KG1 (cell line): Measurements from ENCODE around the gene JMJD8.
A peak's percentile ranks its signal among the peaks of the same experiment; 100 is the strongest.

ENCODE experiments used
- DNase-seq: peaks from one replicate; lab custom pipeline; 2025; lab: John Stamatoyannopoulos, UW

Gene JMJD8

DNA sequence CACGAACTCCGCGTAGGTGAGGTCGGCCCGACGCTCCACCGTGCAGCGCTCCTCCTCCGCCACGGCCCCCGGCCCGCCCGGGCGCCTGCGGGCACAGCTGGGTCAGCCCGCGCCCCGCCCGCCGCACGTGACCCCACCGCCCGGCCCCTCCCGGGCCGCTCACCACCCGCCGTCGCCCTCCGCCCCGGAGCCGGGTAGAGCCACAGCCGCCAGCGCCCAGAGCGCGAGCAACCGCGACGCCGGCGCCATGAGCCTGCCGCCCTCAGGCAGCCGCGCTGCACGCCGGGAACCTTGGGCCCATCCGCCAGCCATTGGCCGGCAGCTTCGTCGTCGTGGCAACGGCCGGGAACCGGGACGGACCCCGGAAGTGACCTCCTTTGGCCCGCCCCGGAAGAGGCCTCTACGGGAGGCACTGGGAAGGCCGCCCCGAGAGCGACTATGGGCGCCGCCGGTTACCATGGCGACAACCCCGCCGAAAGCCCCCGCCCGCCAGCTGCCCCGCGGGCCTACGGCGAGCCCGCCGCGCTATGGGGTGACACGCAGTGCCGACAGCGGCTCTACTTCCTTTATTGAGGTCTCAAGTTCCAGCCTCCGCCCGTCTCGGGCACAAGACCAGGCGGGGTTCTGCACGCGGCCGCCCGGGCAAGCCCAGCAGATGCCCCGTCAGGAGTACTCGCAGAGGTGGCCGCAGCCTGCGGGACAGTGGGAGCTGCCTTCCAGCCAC is at the start of gene JMJD8:
Gene JMJD8 (minus strand): TSS at position 264 of the 724 bp plus-strand sequence. CDS start 15 bp downstream, at position 249.
- DNase-seq: peak; percentile 79

DNA sequence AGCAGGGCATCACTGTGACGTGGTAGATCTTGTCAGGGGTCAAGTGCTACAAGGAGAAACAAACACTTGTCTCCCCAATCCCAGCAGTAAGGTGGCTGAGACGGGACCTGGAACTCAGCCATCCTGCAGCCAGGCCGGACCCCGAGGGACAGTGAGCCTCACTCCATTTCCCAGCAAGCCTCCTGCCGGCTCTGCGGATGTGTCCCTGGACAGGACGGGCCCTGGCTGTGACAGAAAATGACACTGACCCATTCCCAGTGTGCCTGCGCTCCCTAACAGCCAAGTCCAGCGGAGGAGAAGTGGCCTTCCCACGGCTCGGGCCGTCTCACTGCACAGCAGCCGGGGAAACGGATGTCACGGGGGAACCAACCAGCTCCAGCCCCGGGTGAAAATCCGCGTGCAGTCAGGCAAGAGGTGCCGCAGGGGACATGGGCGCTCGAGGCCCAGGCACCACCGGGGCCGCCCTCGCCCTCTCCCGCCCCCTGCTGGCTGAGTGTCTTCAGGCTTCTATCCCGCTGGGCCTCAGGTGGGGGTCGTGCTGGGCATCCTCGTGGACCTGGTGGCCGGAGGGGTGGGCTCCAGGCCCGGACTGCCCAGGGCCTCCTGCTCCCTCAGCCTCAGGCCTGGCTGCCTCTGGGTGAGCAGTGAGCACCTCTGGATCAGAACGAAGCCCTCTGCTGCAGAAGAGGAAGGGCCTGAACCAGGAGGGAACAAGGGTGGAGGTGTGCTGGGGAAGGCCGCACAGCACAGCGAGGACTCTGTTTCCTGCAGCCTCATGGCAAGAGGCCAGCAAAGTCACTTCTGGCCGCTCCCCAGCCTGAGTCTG is 49.5 kb upstream of the JMJD8 start:
- DNase-seq: no peak

DNA sequence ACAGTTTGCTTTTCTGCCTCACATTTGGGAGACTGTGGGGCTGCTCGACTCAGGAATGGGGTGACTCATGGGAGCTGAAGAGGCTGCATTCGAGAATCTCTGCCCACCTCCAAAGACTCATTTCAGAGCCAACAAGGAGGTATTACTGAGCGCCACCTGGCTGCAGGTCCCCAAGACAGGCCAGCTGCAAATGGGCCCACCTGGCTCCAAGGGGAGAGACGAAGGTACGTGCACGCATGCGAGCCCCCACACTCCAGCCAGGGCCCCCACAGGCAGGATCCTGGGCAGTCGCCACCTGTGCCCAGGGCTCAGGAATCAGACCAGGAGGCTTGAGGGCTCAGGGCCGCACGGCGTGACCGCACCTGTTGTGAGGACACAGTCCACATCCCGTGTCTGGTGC is 48.8 kb upstream of the JMJD8 start:
- DNase-seq: no peak

GRCh38 chr16:732332-732731 is 48.2 kb upstream of the JMJD8 start:
- DNase-seq: no peak

DNA sequence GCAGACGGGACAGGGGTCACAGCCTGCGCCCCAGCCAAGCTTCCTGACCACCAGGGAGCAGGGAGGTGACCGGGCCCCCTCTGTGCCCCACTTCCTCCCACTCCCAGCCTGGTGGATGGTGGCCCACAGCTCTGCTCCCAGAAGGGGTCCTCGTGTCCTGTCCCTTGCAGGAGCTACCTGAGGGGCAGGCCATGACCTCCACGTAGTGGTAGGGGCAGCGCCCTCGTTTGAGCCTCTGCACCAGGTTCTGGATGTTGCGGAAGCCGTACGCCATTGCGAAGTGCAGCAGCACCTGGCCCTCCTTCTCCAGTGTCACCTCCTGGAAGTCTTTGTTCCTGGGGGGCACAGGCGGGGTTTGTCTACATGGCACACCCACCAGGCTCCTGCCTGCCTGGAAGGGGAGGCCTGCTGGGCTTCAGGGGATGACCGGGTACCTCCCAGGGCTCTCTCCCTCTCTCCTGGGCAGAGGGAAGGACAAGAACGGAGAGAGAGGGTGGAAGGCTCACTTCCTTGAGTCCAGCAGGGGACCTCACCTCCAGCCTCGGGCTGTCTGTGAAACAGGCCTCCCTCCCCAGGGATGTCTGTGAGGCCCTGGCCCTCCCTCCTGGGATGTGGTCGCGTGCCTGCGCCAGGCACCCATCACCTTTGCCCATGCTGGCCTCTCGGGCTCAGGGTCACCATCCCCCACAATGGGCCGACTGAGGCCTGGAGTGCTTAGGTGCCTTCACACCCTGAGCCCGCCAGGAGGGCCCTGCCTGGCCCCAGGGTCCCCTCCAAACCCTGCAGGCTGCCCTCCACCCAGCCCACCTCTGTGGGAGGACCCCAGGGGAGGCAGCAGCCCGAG is 46.8 kb upstream of the JMJD8 start:
- no peak for DNase-seq

- no peak for DNase-seq
These were observed 45.9 kb upstream of the JMJD8 start for GRCh38 chr16:729768-730665.

GRCh38 chr16:728890-729744 is 45.0 kb upstream of the JMJD8 start:
- DNase-seq: no peak

DNA sequence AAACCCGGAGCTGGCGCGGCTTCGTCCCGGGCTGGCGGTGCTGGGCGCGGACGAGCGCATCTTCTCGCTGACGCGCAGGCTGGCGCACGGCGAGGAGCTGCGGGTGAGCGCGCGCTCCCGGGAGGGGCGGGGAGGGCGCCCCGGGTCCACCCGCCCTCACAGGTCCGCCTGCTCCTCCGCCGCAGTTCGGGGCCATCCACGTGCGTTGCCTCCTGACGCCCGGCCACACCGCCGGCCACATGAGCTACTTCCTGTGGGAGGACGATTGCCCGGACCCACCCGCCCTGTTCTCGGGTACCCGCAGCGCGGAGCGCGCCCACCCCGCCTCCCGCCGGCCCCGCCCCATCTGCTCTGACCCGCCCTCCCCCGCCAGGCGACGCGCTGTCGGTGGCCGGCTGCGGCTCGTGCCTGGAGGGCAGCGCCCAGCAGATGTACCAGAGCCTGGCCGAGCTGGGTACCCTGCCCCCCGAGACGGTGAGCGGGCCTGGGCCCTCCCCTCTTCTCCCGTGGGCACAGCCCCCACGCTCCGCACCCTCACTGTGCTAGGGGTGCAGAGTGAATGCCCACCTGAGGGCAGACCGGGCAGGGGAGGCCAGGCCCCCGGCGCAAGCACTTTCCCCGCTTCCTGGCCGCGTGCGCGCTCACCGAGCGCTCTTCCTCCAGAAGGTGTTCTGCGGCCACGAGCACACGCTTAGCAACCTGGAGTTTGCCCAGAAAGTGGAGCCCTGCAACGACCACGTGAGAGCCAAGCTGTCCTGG is 44.2 kb upstream of the JMJD8 start:
- DNase-seq: no peak

- DNase-seq: no peak
These were observed 43.3 kb upstream of the JMJD8 start for GRCh38 chr16:727291-727977.

GRCh38 chr16:726438-727290 is 42.5 kb upstream of the JMJD8 start, which contains the start of the genes CCDC78 and HAGHL:
TSS of gene CCDC78 (minus strand) at chr16:726443. CDS start at chr16:726367, 76 bp downstream.
TSS of gene HAGHL (plus strand) at chr16:727106. CDS start at chr16:727510, 404 bp downstream.
- DNase-seq: no peak

- no peak for DNase-seq
These were observed 42.0 kb upstream of the JMJD8 start for GRCh38 chr16:726188-726437.

- DNase-seq: no peak
These were observed 41.5 kb upstream of the JMJD8 start for GRCh38 chr16:725463-726187.

GRCh38 chr16:725041-725376 is 40.9 kb upstream of the JMJD8 start:
- DNase-seq: no peak

DNA sequence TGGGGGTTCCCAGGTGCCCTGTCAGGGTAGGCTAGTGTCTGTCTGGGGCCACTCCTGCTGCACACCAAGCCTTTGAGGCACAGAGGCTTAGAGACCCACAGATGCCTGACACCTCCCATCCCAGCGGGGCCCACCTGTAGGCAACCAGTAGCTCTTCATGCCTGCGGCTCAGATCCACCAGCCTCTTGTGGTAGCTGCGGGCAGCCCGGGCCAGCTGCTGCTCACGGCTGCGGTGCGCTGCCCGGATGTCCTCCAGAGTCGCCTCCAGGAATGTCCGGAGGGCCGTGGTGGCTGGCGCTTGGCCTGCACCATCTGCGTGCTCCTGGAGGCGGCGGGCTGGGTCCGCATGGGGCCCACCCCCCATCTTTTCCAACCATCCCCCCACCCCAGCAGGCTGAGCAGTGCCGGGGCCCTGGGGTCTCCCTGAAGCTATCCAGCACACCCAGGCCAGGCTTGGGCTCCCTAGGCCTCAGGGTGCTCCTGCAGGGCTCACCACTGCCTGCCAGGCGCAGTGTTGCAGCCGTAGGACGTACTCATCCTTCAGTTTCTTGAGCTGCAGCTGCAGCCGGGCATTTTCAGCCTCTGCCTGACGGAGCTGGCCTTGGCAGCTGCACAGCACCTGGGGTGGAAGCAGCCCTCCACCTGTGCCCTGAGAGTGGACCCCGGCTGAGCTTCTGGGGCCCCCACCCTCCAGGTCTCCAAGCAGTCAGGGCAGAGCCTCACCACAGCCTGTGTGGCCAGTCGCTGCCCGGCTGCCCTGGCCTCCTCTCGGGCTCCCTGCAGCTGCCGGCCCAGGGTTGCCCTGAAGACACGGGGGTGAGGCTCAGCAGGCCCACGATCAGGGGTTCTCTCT is 40.3 kb upstream of the JMJD8 start:
- DNase-seq: no peak

DNA sequence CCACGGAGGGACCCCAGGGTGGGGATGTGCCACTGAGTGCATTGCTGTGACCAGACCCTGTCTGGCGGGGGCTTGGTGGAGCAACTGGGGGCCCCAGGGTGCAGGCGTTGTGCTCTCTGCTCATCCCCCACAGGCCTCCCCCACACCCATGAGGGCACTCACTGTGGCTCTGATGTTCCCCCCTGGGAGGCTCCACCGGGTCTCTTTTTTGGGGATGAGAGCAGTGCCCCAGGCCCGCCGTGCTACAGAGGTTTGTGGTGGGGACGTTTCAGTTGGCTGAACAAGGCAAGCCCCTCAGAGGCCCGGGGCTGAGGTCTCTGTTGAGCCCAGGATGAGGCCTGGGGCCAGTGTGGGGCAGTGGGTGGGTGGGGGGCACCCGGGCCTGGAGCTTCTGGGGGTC is 39.6 kb upstream of the JMJD8 start:
- no peak for DNase-seq

DNA sequence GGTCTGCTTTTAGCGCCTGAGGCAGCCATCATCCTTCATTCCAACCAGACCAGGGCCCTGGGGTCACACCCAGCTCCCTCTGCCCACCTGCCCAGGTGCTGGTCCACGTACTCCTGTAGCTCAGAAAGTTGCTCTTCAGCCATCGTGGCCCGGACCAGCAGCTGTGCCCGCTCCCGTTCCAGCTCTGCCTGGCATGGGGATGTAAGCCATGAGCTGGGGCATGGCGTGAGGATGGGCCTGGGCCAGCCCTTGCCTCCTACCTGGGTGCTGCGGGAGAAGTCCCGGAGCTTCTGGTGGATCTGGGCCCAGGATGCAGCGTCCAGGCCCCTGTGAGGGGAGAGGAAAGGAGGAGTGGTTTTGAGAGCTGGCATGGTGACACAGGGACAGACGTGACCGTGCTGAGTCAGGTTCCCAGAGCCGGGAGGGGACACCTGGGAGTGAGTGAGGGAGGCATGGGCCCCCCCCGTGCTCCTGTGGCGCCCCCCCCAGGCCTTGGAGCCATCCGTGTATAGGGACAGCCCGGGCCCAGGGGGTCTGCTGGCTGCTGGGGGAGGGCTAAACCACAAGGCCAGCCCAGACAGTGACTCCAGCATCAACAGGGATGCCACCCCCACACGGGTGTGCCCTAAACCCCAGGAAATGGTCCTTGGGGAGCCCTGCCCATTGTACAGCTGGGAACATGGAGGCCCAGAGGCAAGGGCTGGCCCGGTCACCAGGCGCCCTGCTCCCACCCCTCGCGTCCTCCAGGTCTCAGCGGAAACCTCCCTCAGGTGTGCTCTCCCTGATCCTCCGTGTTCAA is 38.9 kb upstream of the JMJD8 start:
- DNase-seq: no peak
